ENCODE results near the gene PTPN5. TPM values are rescaled to one million over a fixed set of nuclear protein-coding genes. Genes with fewer than 3 reads are reported as not detected.

PTPN5 gene
- total RNA-seq, 1 experiment from 2014 or later: not detected

DNA sequence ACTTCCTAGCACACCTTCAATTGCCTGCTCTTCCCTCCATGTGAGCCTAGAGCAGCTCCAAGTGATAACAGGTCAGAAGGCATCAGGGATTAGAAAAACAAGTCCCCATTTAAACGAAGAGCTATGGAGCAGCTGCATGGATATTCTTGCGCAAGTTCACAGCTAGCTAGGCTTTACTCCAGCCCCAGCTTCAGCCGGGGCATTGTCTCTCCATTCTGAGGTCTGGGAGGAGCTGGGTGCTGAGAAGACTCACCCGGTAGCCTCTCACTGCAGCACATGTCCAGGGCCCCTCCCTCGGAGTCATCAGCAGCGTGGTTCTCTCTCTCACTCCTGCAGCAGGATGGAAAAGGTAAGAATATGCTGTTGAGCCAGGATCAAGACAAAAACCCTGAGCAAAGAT is 26.0 kb downstream of the PTPN5 start:
- CTCF ChIA-PET: interaction anchor here (0.7 to 1.2 kb wide), 3 partner anchors 38 to 988 kb away, joined by 3 to 4 read pairs (median 3); no protein-coding TSS in a partner anchor
- TF ChIP-seq, protein P1, sequence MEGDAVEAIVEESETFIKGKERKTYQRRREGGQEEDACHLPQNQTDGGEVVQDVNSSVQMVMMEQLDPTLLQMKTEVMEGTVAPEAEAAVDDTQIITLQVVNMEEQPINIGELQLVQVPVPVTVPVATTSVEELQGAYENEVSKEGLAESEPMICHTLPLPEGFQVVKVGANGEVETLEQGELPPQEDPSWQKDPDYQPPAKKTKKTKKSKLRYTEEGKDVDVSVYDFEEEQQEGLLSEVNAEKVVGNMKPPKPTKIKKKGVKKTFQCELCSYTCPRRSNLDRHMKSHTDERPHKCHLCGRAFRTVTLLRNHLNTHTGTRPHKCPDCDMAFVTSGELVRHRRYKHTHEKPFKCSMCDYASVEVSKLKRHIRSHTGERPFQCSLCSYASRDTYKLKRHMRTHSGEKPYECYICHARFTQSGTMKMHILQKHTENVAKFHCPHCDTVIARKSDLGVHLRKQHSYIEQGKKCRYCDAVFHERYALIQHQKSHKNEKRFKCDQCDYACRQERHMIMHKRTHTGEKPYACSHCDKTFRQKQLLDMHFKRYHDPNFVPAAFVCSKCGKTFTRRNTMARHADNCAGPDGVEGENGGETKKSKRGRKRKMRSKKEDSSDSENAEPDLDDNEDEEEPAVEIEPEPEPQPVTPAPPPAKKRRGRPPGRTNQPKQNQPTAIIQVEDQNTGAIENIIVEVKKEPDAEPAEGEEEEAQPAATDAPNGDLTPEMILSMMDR (IDR thresholded peaks at IDR 0.05; ENCODE audit: insufficient read depth in 1 of 2, low read depth in 1 of 2, low read length in 1 of 2, severe bottlenecking in 1 of 2, unreplicated experiment in 1 of 2): no peak
- no peaks in the 10 kb centered on the region for H3K27me3 ChIP-seq (replicated peaks; ENCODE audit: control insufficient read depth, insufficient read depth, low read length)
- Mint-ChIP-seq H3K36me3 (ENCODE audit: insufficient read depth, unreplicated experiment) (no peaks in the 10 kb centered on the region), H3K27ac (ENCODE audit: unreplicated experiment) (no peak overlapping the region), H3K27me3 (ENCODE audit: insufficient read depth, unreplicated experiment) (peaks cover 7% of the 10 kb centered on the region), H3K4me3 (ENCODE audit: unreplicated experiment) (no peak overlapping the region), H3K4me1 (ENCODE audit: low read depth, unreplicated experiment) (no peaks in the 10 kb centered on the region), H3K9me3 (ENCODE audit: unreplicated experiment) (no peaks in the 10 kb centered on the region)
- H3K4me3 ChIP-seq (ENCODE audit: low read depth, low read length): no peak overlapping the region
- peaks cover 6% of the 10 kb centered on the region for H3K4me1 ChIP-seq
- no peak for DNase-seq
- H3K9me3 ChIP-seq: no peaks in the 10 kb centered on the region
- no TSS peak for BruUV-seq (replicated peaks)
- H3K36me3 ChIP-seq (ENCODE audit: control insufficient read depth, insufficient read depth, low read length): no peaks in the 10 kb centered on the region
- intact Hi-C loops (cut with micrococcal nuclease; ENCODE audit: unreplicated experiment): loop anchor here (2.0 kb wide), 2 partner anchors 33 to 67 kb away; partner anchors contain the start of gene TMEM86A
- POLR2A ChIA-PET: no interaction called here

DNA sequence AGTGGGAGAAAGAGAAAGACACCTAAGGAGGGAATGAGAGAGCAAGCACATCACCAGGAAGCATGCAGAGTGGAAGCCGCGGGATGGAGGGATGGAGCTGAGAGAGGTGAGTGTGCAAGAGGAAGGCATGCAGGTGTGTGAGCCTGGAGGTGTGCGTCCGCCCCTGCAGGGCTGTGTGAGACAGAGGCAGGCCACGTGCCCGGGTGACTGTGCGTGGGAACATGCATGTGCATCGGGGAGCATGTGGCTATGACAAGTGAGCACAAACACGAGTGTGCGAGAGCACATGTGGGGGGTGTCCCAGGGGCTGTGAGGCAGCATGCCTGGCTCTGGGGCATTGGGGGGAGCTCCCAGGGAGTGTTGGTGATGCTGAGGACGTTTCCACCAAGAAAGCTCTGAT is 29.9 kb downstream of the PTPN5 start:
- H3K9me3 Mint-ChIP-seq (ENCODE audit: unreplicated experiment): no peaks in the 10 kb centered on the region

DNA sequence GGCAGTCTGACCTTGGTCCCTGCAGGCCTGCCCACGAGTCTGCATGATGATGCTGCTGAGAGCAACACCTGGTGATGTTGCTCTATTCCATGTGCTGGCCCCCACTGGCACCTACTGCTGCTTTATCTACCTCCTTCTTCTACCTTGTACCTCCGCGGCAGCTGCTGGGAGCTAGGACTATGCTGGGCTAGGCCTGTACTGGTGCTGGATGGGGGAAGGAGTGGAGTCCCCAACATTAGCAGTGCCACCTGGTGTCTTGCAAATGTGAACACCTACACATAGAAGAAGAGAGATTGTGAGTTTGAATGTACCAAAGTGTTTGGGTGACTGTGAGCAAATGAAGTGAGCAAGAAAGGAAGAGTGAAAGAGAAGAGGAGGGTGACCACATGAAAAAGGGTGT is 30.5 kb downstream of the PTPN5 start:
- Histone ChIP-seq H3K4me3 (ENCODE audit: low read depth, low read length) (no peak overlapping the region), H3K27me3 (replicated peaks; ENCODE audit: control insufficient read depth, insufficient read depth, low read length) (no peaks in the 10 kb centered on the region), H3K36me3 (ENCODE audit: control insufficient read depth, insufficient read depth, low read length) (no peaks in the 10 kb centered on the region), H3K4me1 (peaks cover 5% of the 10 kb centered on the region; the same call in 1 of the 2 replicates), H3K9me3 (no peaks in the 10 kb centered on the region)
- intact Hi-C loops (cut with micrococcal nuclease; ENCODE audit: unreplicated experiment): no loop called here
- peaks cover 5% of the 10 kb centered on the region for H3K27me3 Mint-ChIP-seq (ENCODE audit: insufficient read depth, unreplicated experiment)
- H3K4me1 Mint-ChIP-seq (ENCODE audit: low read depth, unreplicated experiment): peaks cover 17% of the 10 kb centered on the region
- ChIA-PET CTCF (interaction anchor here (1.3 kb wide), 1 partner anchor 33 kb away, joined by 3 read pairs; no protein-coding TSS in a partner anchor), POLR2A (no interaction called here)
- H3K27ac Mint-ChIP-seq (ENCODE audit: unreplicated experiment): no peak overlapping the region
- DNase-seq: no peak
- TF ChIP-seq, protein P1 (IDR thresholded peaks at IDR 0.05; ENCODE audit: insufficient read depth in 1 of 2, low read depth in 1 of 2, low read length in 1 of 2, severe bottlenecking in 1 of 2, unreplicated experiment in 1 of 2): no peak
- H3K36me3 Mint-ChIP-seq (ENCODE audit: insufficient read depth, unreplicated experiment): no peaks in the 10 kb centered on the region
- no peak overlapping the region for H3K4me3 Mint-ChIP-seq (ENCODE audit: unreplicated experiment)
- BruUV-seq (replicated peaks): no TSS peak
- H3K9me3 Mint-ChIP-seq (ENCODE audit: unreplicated experiment): no peaks in the 10 kb centered on the region

More for the DNA sequence above, 29.9 kb downstream of the PTPN5 start:
- Mint-ChIP-seq H3K27me3 (ENCODE audit: insufficient read depth, unreplicated experiment) (peaks cover 5% of the 10 kb centered on the region), H3K27ac (ENCODE audit: unreplicated experiment) (no peak overlapping the region), H3K4me1 (ENCODE audit: low read depth, unreplicated experiment) (peaks cover 17% of the 10 kb centered on the region), H3K36me3 (ENCODE audit: insufficient read depth, unreplicated experiment) (no peaks in the 10 kb centered on the region), H3K4me3 (ENCODE audit: unreplicated experiment) (no peak overlapping the region)
- DNase-seq: no peak
- no peak overlapping the region for H3K4me3 ChIP-seq (ENCODE audit: low read depth, low read length)
- no TSS peak for BruUV-seq (replicated peaks)
- ChIA-PET POLR2A (no interaction called here), CTCF (no interaction called here)
- no peaks in the 10 kb centered on the region for H3K9me3 ChIP-seq
- H3K36me3 ChIP-seq (ENCODE audit: control insufficient read depth, insufficient read depth, low read length): no peaks in the 10 kb centered on the region
- no peaks in the 10 kb centered on the region for H3K27me3 ChIP-seq (replicated peaks; ENCODE audit: control insufficient read depth, insufficient read depth, low read length)
- TF ChIP-seq, protein P1 (IDR thresholded peaks at IDR 0.05; ENCODE audit: insufficient read depth in 1 of 2, low read depth in 1 of 2, low read length in 1 of 2, severe bottlenecking in 1 of 2, unreplicated experiment in 1 of 2): no peak
- peaks cover 5% of the 10 kb centered on the region; the same call in 1 of the 2 replicates for H3K4me1 ChIP-seq
- intact Hi-C loops (cut with micrococcal nuclease; ENCODE audit: unreplicated experiment): no loop called here
